Liver (tissue), 2 donors: ENCODE measurements around the gene ETV6.

Source experiments
- CTCF ChIP-seq: fragments of 150-350 bp; IDR thresholded peaks from 2 replicates; pipeline ENCODE4 v1.5.1; 2017; ENCODE audit warnings: improper control_type of control experiment, low read depth, low read length; ENCODE audit not compliant: missing input control
- ZBTB33 ChIP-seq: IDR thresholded peaks from 2 replicates; pipeline ENCODE4 v1.6.1; 2016; ENCODE audit warnings: antibody characterized with exemption
- donor health status: healthy.

GRCh38 chr12:11836282-11837151 lies 187.0 kb downstream of the ETV6 start:
- TF ChIP-seq CTCF (no peak), ZBTB33 (no peak)
